Stomach (tissue), 4 donors: ENCODE results near the gene ACAD11.

Source experiments
- CTCF ChIP-seq, 7 experiments: fragments of 450-650 bp in 4 of 7; fragments of 200-600 bp in 3 of 7; sonication (generic) in 3 of 7; IDR thresholded peaks; one replicate each; pipeline ENCODE4 v1.5.1; 2016 to 2019; ENCODE audit warnings: antibody characterized with exemption in 7 of 7, control low read depth in 2 of 7, mild to moderate bottlenecking in 1 of 7
- POLR2A ChIP-seq, 4 donors: fragments of 450-650 bp; IDR thresholded peaks; one replicate each; pipeline ENCODE4 v1.6.1; 2016; ENCODE audit warnings: antibody characterized with exemption in 4 of 4, control low read depth in 2 of 4, mild to moderate bottlenecking in 1 of 4, moderate library complexity in 1 of 4
- POLR2AphosphoS5 ChIP-seq, 3 donors: sonication (generic); formaldehyde crosslinking; IDR thresholded peaks; one replicate each; pipeline ENCODE4 v1.6.1; 2016; ENCODE audit warnings: antibody characterized with exemption in 3 of 3

- TF ChIP-seq CTCF (IDR thresholded peaks at IDR 0.05) (no peak), POLR2AphosphoS5 (IDR thresholded peaks at IDR 0.05) (no peak), POLR2A (IDR thresholded peaks at IDR 0.05) (no peak)
Observed at GRCh38 chr3:132622761-132623160, 36.8 kb downstream of the ACAD11 start.
